Measurements from ENCODE around the gene REEP1. TPM values are rescaled to one million over a fixed set of nuclear protein-coding genes. Genes with fewer than 3 reads are reported as not detected.

Gene REEP1
- total and polyA plus RNA-seq, 9 of the 15 experiments (the other 6 are each of a cell fraction or from before 2014, with no cell fraction given), result 0.11 to 0.67 (median 0.13) TPM

DNA sequence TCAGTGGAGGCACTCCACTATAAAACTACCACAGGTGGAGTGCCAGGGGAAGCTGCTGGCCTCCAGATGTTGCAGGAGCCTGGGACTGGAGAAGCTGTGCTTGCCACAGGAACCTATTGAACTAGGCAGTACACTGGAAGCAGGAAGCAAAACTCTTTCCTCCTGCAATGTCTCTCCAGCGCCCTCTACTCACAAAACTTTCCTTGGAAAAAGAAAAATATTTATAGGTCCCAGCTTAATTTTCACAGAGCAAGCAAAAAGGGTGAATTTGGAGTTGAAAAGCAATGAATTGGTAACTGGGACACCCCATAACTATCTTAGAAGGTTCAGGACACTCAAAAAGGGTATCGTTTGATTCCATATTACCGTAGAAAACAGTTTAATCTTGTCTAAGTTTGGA, 33.2 kb upstream of the REEP1 start:
- Histone ChIP-seq H4K20me1 (replicated peaks; ENCODE audit: control insufficient read depth, insufficient read depth, low read length) (no peaks in the 10 kb centered on the region), H3K4me1 (replicated peaks in 1 of 2; ENCODE audit: control insufficient read depth in 2 of 2, insufficient read depth in 2 of 2, low read length in 2 of 2) (no peaks in the 10 kb centered on the region; a peak in 2 of 5 replicates), H3K4me2 (ENCODE audit: insufficient read depth, low read length) (no peak overlapping the region), H3K9ac (ENCODE audit: insufficient read depth in 1 of 2, low read depth in 2 of 2, low read length in 2 of 2) (no peak overlapping the region), H3K9me3 (replicated peaks; ENCODE audit: control insufficient read depth, insufficient read depth, low read depth, low read length) (peaks cover 2% of the 10 kb centered on the region), H3K79me2 (ENCODE audit: control insufficient read depth, insufficient read depth, low read length) (no peaks in the 10 kb centered on the region), H3K27me3 (ENCODE audit: control insufficient read depth in 2 of 2, insufficient read depth in 2 of 2, low read length in 2 of 2) (peaks cover 0 to under 1% of the 10 kb centered on the region in 2 experiments; a peak in 2 of 5 replicates), H3K27ac (ENCODE audit: extremely low read depth, low read depth, low read length) (no peak overlapping the region), H3K36me3 (ENCODE audit: control insufficient read depth, insufficient read depth, low read length) (no peaks in the 10 kb centered on the region), H2AFZ (ENCODE audit: low read depth, low read length) (no peak overlapping the region; the same call in 1 of the 2 replicates), H3K4me3 (no peak overlapping the region), H3K9me1 (ENCODE audit: control insufficient read depth, insufficient read depth, low read length) (no peaks in the 10 kb centered on the region)
- BruUV-seq (replicated peaks), result no TSS peak
- CTCF ChIA-PET (ENCODE audit: low intra/inter-chr PET ratio), result no interaction called here
- TF ChIP-seq, protein P1, sequence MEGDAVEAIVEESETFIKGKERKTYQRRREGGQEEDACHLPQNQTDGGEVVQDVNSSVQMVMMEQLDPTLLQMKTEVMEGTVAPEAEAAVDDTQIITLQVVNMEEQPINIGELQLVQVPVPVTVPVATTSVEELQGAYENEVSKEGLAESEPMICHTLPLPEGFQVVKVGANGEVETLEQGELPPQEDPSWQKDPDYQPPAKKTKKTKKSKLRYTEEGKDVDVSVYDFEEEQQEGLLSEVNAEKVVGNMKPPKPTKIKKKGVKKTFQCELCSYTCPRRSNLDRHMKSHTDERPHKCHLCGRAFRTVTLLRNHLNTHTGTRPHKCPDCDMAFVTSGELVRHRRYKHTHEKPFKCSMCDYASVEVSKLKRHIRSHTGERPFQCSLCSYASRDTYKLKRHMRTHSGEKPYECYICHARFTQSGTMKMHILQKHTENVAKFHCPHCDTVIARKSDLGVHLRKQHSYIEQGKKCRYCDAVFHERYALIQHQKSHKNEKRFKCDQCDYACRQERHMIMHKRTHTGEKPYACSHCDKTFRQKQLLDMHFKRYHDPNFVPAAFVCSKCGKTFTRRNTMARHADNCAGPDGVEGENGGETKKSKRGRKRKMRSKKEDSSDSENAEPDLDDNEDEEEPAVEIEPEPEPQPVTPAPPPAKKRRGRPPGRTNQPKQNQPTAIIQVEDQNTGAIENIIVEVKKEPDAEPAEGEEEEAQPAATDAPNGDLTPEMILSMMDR (IDR thresholded peaks at IDR 0.05 in 2 of 3, conservative IDR thresholded peaks at IDR 0.05 in 1 of 3; ENCODE audit: insufficient read depth in 2 of 3, low read depth in 1 of 3, low read length in 3 of 3), result 0 out of 6 replicates have a peak, but pooled peaks of 1 of the 3 experiments have one; percentile 2
- TF ChIP-seq ZNF668 (CRISPR knock-in tag; IDR thresholded peaks at IDR 0.05), result no peak
- intact Hi-C loops (cut with micrococcal nuclease) (no loop called here), in situ Hi-C loops (cut with MboI) (loop anchor here (10.0 kb wide), 1 partner anchor 546 kb away; no protein-coding TSS in a partner anchor)
- FAIRE-seq (no peak), DNase-seq (ENCODE audit: extremely low read depth in 1 of 4, low spot score in 3 of 4) (no peak), ATAC-seq (no peak)
- POLR2A ChIA-PET, result interaction anchor here (0.5 kb wide), 2 partner anchors 23 to 61 kb away, joined by 3 read pairs; no protein-coding TSS in a partner anchor
- 4% methylated on average over 3 of the region's 3 CpGs for WGBS (ENCODE audit: insufficient coverage, low coverage, missing lambda C conversion rate)
